Measurements from ENCODE around the gene TYSND1. TPM values are rescaled to one million over a fixed set of nuclear protein-coding genes. Genes with fewer than 3 reads are reported as not detected.
A peak's percentile ranks its signal among the peaks of the same experiment; 100 is the strongest.
"Not testable (repeated sequence)": the region's sequence is repeated elsewhere in the genome, so short reads cannot be mapped to it uniquely, and the experiment has no call there.

TYSND1 gene
- total and polyA plus RNA-seq, 7 experiments from 2014 or later, result 13.8 to 35.9 (median 21.0) TPM

DNA sequence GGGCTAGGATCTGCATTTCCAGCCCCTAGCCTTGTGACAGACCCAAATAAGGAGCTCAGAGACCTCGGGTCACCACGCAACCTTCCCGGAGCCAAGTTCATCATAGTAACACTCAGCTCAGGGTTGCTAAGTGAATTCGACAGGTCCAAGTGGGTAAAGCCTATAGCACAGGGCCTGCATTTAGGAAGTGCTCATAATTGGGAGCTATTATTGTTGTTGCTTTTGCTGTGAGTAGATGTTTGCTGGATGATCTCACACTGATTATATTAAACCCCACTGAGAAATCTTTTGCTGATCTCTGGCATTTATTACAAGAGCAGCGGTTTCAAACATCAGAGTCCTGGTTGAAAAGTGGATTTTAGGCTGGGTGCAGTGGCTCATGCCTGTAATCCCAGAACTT lies 44.1 kb upstream of the TYSND1 start:
- Mint-ChIP-seq H3K27me3 (peaks cover 0 to 3% (median 0%) of the 10 kb centered on the region in 5 donors), H3K4me3 (no peak overlapping the region), H3K36me3 (no peaks in the 10 kb centered on the region), H3K9me3 (no peaks in the 10 kb centered on the region), H3K4me1 (peaks cover 0 to 11% (median 0%) of the 10 kb centered on the region in 7 donors), H3K27ac (no peak overlapping the region)
- Histone ChIP-seq H3K27ac (ENCODE audit: low read depth, low read length) (no peak overlapping the region), H3K27me3 (ENCODE audit: control insufficient read depth in 2 of 2, insufficient read depth in 2 of 2, low read length in 2 of 2) (no peaks in the 10 kb centered on the region), H3K4me3 (ENCODE audit: low read length) (no peak overlapping the region), H3K36me3 (ENCODE audit: control insufficient read depth in 2 of 3, insufficient read depth in 3 of 3, low read length in 3 of 3) (no peaks in the 10 kb centered on the region), H3K9me3 (ENCODE audit: control insufficient read depth in 2 of 3, low read length in 3 of 3) (no peaks in the 10 kb centered on the region), H3K4me1 (ENCODE audit: control insufficient read depth in 2 of 2, insufficient read depth in 2 of 2, low read length in 2 of 2) (no peaks in the 10 kb centered on the region)
- CTCF ChIA-PET, result interaction anchor here (0.5 kb wide), 1 partner anchor 60 kb away, joined by 3 read pairs; no protein-coding TSS in a partner anchor
- DNase-seq (no peak), ATAC-seq (no peak)
- POLR2A ChIA-PET, result interaction anchor here (0.5 kb wide), 1 partner anchor 49 kb away, joined by 3 read pairs; no protein-coding TSS in a partner anchor
- intact Hi-C loops (cut with micrococcal nuclease), result no loop called here

DNA sequence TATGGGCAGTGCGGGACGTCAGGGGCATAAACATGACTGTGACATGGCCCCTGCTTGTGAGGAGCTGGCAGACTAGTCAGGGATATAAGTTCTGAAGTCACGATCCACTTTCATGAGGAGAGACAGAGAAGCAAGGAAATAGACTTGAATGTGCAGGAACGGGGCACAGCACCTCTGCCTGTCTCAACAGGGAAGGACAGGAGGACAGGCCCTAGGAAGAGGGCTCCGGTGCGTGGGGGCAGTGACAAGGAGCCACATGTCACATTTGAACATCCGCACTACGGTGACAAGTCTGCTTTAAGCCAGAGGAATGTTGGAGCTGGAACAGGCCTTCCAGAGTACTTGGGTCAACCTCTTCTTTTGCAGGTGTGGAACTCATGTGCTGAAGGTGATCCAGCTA lies 43.6 kb upstream of the TYSND1 start:
- ATAC-seq (no peak), DNase-seq (no peak)
- Mint-ChIP-seq H3K4me1 (peaks cover 0 to 11% (median 0%) of the 10 kb centered on the region in 7 donors), H3K27ac (no peak overlapping the region), H3K27me3 (peaks cover 0 to 8% (median 0%) of the 10 kb centered on the region in 5 donors), H3K4me3 (no peak overlapping the region), H3K36me3 (no peaks in the 10 kb centered on the region), H3K9me3 (no peaks in the 10 kb centered on the region)
- no peak overlapping the region for H3K4me3 ChIP-seq (ENCODE audit: low read length)
- no peaks in the 10 kb centered on the region for H3K36me3 ChIP-seq (ENCODE audit: control insufficient read depth in 2 of 3, insufficient read depth in 3 of 3, low read length in 3 of 3)
- CTCF ChIA-PET, result no interaction called here
- POLR2A ChIA-PET, result no interaction called here
- no peaks in the 10 kb centered on the region for H3K27me3 ChIP-seq (ENCODE audit: control insufficient read depth in 2 of 2, insufficient read depth in 2 of 2, low read length in 2 of 2)
- intact Hi-C loops (cut with micrococcal nuclease), result no loop called here
- no peak overlapping the region for H3K27ac ChIP-seq (ENCODE audit: low read depth, low read length)
- H3K4me1 ChIP-seq (ENCODE audit: control insufficient read depth in 2 of 2, insufficient read depth in 2 of 2, low read length in 2 of 2), result no peaks in the 10 kb centered on the region
- no peaks in the 10 kb centered on the region for H3K9me3 ChIP-seq (ENCODE audit: control insufficient read depth in 2 of 3, low read length in 3 of 3)

DNA sequence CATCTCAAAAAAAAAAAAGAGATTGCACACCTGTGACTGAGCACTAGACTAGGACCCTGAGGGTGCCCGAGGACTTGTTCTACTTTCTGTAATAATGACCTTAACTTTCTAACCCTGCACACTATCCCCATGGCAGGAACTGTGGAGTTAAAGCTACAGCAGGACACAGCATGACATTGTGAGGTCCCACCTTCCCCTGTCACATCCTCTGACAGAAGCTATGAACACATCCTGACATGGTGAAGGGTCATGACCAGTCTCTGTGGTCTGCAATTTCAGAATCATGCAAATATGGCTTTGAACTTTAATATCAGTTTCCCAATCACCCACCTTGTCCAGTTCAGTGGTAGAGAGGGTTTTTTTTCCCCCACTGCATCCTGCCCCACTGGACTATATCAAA lies 42.3 kb upstream of the TYSND1 start:
- peak; percentile 52 for ATAC-seq
- Mint-ChIP-seq H3K4me3 (no peak overlapping the region), H3K27me3 (peaks cover 0 to 12% (median 0%) of the 10 kb centered on the region in 5 donors), H3K4me1 (peaks cover 0 to 11% (median 0%) of the 10 kb centered on the region in 7 donors), H3K36me3 (no peaks in the 10 kb centered on the region), H3K9me3 (no peaks in the 10 kb centered on the region), H3K27ac (no peak overlapping the region)
- H3K4me1 ChIP-seq (ENCODE audit: control insufficient read depth in 2 of 2, insufficient read depth in 2 of 2, low read length in 2 of 2), result no peaks in the 10 kb centered on the region
- ChIA-PET POLR2A (no interaction called here), CTCF (no interaction called here)
- no peaks in the 10 kb centered on the region for H3K9me3 ChIP-seq (ENCODE audit: control insufficient read depth in 2 of 3, low read length in 3 of 3)
- H3K27me3 ChIP-seq (ENCODE audit: control insufficient read depth in 2 of 2, insufficient read depth in 2 of 2, low read length in 2 of 2), result no peaks in the 10 kb centered on the region
- intact Hi-C loops (cut with micrococcal nuclease), result no loop called here
- no peak for DNase-seq
- no peaks in the 10 kb centered on the region for H3K36me3 ChIP-seq (ENCODE audit: control insufficient read depth in 2 of 3, insufficient read depth in 3 of 3, low read length in 3 of 3)
- no peak overlapping the region for H3K27ac ChIP-seq (ENCODE audit: low read depth, low read length)
- H3K4me3 ChIP-seq (ENCODE audit: low read length), result no peak overlapping the region

DNA sequence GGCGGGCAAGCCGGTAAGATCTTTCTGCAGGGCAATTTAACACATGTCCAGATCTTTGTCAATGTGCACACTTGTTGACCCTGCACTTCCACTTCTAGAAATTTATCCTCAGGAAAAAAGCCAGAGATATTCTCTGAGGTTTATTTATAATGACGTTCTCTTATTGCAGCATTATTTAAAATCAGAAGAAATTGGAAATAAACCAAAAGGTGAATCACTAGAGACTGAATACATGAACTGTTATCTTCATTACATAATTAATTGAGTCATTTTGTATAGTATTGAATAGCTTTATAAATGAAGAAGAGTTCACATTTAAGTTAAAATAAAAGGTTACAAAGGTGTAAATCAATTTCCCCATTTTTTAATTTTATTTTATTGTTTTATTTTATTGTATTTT lies 40.1 kb upstream of the TYSND1 start:
- Mint-ChIP-seq H3K27ac (no peak overlapping the region), H3K36me3 (no peaks in the 10 kb centered on the region), H3K9me3 (no peaks in the 10 kb centered on the region), H3K4me3 (no peak overlapping the region), H3K27me3 (peaks cover 0 to 22% (median 7%) of the 10 kb centered on the region in 5 donors), H3K4me1 (peaks cover 0 to 10% (median 0%) of the 10 kb centered on the region in 7 donors)
- Histone ChIP-seq H3K9me3 (ENCODE audit: control insufficient read depth in 2 of 3, low read length in 3 of 3) (no peaks in the 10 kb centered on the region), H3K27ac (ENCODE audit: low read depth, low read length) (no peak overlapping the region), H3K4me3 (ENCODE audit: low read length) (no peak overlapping the region), H3K27me3 (ENCODE audit: control insufficient read depth in 2 of 2, insufficient read depth in 2 of 2, low read length in 2 of 2) (no peaks in the 10 kb centered on the region), H3K4me1 (ENCODE audit: control insufficient read depth in 2 of 2, insufficient read depth in 2 of 2, low read length in 2 of 2) (no peaks in the 10 kb centered on the region), H3K36me3 (ENCODE audit: control insufficient read depth in 2 of 3, insufficient read depth in 3 of 3, low read length in 3 of 3) (no peaks in the 10 kb centered on the region)
- ATAC-seq (no peak), DNase-seq (no peak)
- ChIA-PET CTCF (interaction anchor here (1.1 kb wide), 1 partner anchor 40 kb away, joined by 3 read pairs; the partner anchor contains the start of gene TYSND1), POLR2A (no interaction called here)
- intact Hi-C loops (cut with micrococcal nuclease), result no loop called here

DNA sequence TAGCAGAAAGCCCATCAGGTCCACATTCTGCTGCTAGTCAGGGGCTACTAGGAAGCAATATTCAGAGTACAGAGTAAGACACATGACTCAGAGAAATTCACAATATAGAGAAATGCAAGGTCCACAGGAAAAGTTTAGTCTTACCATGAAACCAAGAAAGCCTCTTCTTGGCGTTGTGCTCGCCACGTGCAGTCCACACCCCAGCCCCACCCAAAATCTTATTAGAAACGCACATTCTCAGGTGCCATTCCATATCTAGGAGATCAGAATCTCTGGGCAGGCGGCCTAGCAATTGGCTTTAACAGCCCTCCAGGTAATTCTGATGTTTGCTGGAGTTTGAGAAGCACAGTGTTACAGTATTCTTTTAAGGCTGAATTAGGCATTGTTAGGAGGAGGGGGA lies 39.6 kb upstream of the TYSND1 start:
- ChIA-PET POLR2A (no interaction called here), CTCF (no interaction called here)
- H3K4me3 Mint-ChIP-seq, result no peak overlapping the region
- H3K4me3 ChIP-seq (ENCODE audit: low read length), result no peak overlapping the region
- no peak for ATAC-seq
- peaks cover 0 to 24% (median 8%) of the 10 kb centered on the region in 5 donors for H3K27me3 Mint-ChIP-seq
- H3K9me3 ChIP-seq (ENCODE audit: control insufficient read depth in 2 of 3, low read length in 3 of 3), result no peaks in the 10 kb centered on the region
- no peak overlapping the region for H3K27ac ChIP-seq (ENCODE audit: low read depth, low read length)
- H3K36me3 Mint-ChIP-seq, result no peaks in the 10 kb centered on the region
- peaks cover 0 to 8% (median 0%) of the 10 kb centered on the region in 7 donors for H3K4me1 Mint-ChIP-seq
- H3K36me3 ChIP-seq (ENCODE audit: control insufficient read depth in 2 of 3, insufficient read depth in 3 of 3, low read length in 3 of 3), result no peaks in the 10 kb centered on the region
- no peaks in the 10 kb centered on the region for H3K27me3 ChIP-seq (ENCODE audit: control insufficient read depth in 2 of 2, insufficient read depth in 2 of 2, low read length in 2 of 2)
- DNase-seq, result no peak
- intact Hi-C loops (cut with micrococcal nuclease), result no loop called here
- no peaks in the 10 kb centered on the region for H3K4me1 ChIP-seq (ENCODE audit: control insufficient read depth in 2 of 2, insufficient read depth in 2 of 2, low read length in 2 of 2)
- no peaks in the 10 kb centered on the region for H3K9me3 Mint-ChIP-seq
- no peak overlapping the region for H3K27ac Mint-ChIP-seq

DNA sequence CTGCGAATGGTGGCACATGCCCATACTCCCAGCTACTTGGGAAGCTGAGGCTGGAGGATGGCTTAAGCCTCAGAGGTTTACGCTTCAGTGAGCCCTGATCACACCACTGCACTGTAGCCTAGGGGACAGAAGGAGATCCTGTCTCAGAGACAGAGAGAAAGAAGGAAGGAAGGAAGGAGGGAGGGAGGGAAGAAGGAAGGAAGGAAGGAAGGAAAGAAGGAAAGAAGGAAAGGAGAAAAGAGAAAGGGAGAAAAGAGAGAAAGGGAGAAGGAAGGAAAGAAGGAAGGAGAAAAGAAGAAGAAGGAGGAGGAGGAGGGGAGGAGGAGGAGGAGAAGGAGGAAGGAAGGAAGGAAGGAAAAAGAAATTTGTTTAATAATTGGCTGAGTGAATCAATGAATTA lies 36.8 kb upstream of the TYSND1 start:
- CTCF ChIA-PET, result interaction anchor here (0.6 to 1.2 kb wide), 3 partner anchors 544 to 1137 kb away, joined by 3 to 4 read pairs (median 3); no protein-coding TSS in a partner anchor
- POLR2A ChIA-PET, result no interaction called here
- peaks cover 0 to 4% (median 0%) of the 10 kb centered on the region in 5 donors for H3K36me3 Mint-ChIP-seq

DNA sequence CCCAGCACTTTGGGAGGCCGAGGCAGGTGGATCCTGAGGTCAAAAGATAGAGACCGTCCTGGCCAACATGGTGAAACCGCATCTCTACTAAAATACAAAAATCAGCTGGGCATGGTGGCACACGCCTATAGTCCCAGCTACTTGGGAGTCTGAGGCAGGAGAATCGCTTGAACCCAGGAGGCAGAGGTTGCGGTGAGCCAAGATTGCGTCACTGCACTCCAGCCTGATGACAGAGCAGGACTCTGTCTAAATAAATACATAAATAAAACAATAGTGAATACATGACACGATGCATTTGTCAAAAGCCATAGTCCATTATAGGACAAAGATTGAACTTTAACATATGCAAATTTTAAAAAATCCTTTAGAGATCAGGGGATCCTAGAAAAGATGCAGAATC lies 32.7 kb upstream of the TYSND1 start:
- DNase-seq; H3K27ac Mint-ChIP-seq; H3K36me3 ChIP-seq (ENCODE audit: control insufficient read depth in 2 of 3, insufficient read depth in 3 of 3, low read length in 3 of 3); H3K4me3 ChIP-seq (ENCODE audit: low read length); H3K9me3 ChIP-seq (ENCODE audit: control insufficient read depth in 2 of 3, low read length in 3 of 3); intact Hi-C loops (cut with micrococcal nuclease); H3K27ac ChIP-seq (ENCODE audit: low read depth, low read length); H3K4me3 Mint-ChIP-seq; H3K9me3 Mint-ChIP-seq; H3K36me3 Mint-ChIP-seq; ATAC-seq; H3K4me1 ChIP-seq (ENCODE audit: control insufficient read depth in 2 of 2, insufficient read depth in 2 of 2, low read length in 2 of 2); H3K27me3 ChIP-seq (ENCODE audit: control insufficient read depth in 2 of 2, insufficient read depth in 2 of 2, low read length in 2 of 2); CTCF ChIA-PET: not testable (repeated sequence)
- H3K27me3 Mint-ChIP-seq, result peaks cover 0 to 39% (median 12%) of the 10 kb centered on the region in 5 donors
- POLR2A ChIA-PET, result interaction anchor here (0.6 kb wide), 1 partner anchor 67 kb away, joined by 4 read pairs; no protein-coding TSS in a partner anchor
- H3K4me1 Mint-ChIP-seq, result peaks cover 5 to 11% (median 11%) of the 10 kb centered on the region in 7 donors

More for the DNA sequence above, 36.8 kb upstream of the TYSND1 start:
- intact Hi-C loops (cut with micrococcal nuclease), result no loop called here
- DNase-seq, result no peak
- no peak for ATAC-seq
- no peaks in the 10 kb centered on the region for H3K36me3 ChIP-seq (ENCODE audit: control insufficient read depth in 2 of 3, insufficient read depth in 3 of 3, low read length in 3 of 3)
- Mint-ChIP-seq H3K4me3 (no peak overlapping the region), H3K4me1 (peaks cover 0 to 5% (median 0%) of the 10 kb centered on the region in 7 donors), H3K27ac (no peak overlapping the region), H3K9me3 (peaks cover 0 to 9% (median 0%) of the 10 kb centered on the region in 11 donors), H3K27me3 (peaks cover 0 to 39% (median 12%) of the 10 kb centered on the region in 5 donors)
- H3K27me3 ChIP-seq (ENCODE audit: control insufficient read depth in 2 of 2, insufficient read depth in 2 of 2, low read length in 2 of 2), result no peaks in the 10 kb centered on the region
- no peak overlapping the region for H3K27ac ChIP-seq (ENCODE audit: low read depth, low read length)
- H3K4me3 ChIP-seq (ENCODE audit: low read length), result no peak overlapping the region
- H3K4me1 ChIP-seq (ENCODE audit: control insufficient read depth in 2 of 2, insufficient read depth in 2 of 2, low read length in 2 of 2), result no peaks in the 10 kb centered on the region
- no peaks in the 10 kb centered on the region for H3K9me3 ChIP-seq (ENCODE audit: control insufficient read depth in 2 of 3, low read length in 3 of 3)
